ENCODE measurements around the gene PARD3B. TPM values are rescaled to one million over a fixed set of nuclear protein-coding genes. Genes with fewer than 3 reads are reported as not detected.
"Not testable (repeated sequence)": the region's sequence is repeated elsewhere in the genome, so short reads cannot be mapped to it uniquely, and the experiment has no call there.

Gene PARD3B
- total RNA-seq, 1 experiment from 2014 or later = 5.8 TPM

DNA sequence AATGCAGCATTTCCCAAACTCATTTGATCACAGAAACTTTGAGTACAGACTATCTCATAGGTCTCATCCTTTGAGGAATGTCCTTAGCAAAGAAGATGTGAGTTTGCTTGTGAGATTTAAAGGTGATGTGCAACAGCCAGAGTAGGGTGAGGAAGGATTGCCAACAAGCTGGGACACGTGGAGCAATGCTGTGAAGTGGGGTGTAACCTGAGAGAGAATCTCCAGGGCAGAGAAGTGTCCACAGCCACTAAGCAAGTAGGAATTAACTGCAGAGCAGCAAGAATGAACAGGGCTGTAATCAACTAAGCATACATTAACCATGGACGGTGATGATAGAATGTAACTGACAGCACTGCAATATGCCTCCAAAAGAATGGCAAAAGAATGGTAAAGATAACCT is 667.1 kb downstream of the PARD3B start:
- no peak for DNase-seq (ENCODE audit: extremely low read depth, low read depth)

DNA sequence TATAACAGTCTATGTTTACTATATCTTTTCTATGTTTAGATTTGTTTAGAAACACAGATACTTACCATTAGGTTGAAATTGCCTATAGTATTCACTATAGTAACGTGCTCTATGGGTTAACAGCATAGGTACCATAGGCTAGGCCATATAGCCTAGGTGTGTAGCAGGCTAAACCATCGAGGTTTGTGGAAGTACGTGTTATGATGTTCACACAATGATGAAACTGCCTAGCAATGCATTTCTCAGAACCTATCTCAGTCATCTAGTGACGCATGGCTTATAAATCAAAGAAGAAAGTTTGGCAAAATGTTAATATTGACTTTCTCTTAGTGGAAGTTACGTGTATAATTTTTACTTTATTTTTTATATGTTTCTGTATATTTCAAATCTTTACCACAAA is 670.8 kb downstream of the PARD3B start:
- DNase-seq (ENCODE audit: extremely low read depth, low read depth) = no peak

DNA sequence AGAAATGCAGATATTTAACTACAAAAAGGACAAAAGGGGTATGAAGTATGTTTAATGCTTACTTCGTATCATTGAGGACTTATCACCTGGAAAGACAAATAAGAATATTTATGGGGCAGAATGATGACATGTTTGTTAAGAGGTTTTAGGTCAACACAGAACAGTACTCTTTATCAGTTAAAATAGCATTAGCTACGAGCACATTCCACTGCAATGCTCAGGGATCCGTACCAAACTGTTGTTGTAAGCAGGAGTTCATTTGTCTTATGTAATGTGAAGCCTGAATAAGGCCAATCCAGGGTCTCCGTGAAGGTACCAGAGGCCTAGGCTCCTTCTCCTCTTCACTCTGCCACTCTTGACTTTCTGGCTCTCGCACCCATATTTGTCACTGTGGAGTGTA is 671.3 kb downstream of the PARD3B start:
- no peak for DNase-seq (ENCODE audit: extremely low read depth, low read depth)

DNA sequence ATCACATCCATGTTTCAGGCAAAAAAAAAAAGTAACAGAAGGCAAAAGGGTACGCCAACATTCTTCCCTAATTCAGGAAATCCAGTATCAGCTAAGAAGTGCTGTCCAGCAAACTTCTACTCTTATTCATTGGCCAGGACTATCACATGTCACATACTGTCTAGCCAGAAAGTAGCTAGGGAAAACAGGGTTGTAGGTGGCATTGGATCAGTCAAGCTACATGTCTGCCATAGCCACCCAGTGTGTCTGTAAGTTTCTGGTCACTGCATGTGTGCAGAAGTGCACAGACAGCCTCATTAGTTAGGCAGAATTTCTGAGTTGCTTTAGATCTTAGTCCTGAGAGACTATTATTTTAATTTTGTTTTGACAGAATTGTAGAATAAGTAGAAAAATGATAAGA is 671.7 kb downstream of the PARD3B start:
- no peak for DNase-seq (ENCODE audit: extremely low read depth, low read depth)

DNA sequence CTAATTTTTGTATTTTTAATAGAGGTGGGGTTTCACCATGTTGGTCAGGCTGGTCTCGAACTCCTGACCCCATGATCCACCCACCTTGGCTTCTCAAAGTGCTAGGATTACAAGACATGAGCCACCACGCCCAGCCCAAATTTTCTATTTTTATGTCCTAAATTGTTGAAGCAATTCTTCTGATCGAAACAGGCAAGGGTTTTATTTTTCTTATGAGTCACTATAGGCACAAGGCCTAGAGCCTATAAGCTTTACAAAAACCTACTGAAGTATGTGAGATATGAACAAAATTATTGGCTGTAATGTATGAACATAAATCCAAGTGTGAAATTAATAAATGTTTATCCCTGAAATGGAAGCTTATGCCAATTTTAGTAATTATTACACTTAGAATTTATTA is 672.8 kb downstream of the PARD3B start:
- no peak for DNase-seq (ENCODE audit: extremely low read depth, low read depth)

DNA sequence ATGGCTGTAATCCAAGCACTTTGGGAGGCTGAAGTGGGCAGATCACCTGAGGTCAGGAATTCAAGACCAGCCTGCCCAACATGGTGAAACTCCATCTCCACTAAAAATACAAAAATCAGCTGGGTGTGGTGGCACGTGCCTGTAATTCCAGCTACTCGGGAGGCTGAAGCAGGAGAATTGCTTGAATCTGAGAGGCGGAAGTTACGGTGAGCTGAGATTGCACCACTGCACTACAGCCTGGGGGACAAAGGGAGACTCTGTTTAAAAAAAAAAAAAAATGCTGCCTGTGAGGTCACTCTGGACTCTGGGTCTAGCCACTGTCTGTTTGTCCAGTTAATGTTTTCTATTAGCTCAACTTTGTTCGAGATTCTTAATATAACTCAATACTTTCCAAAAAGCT is 673.5 kb downstream of the PARD3B start:
- DNase-seq (ENCODE audit: extremely low read depth, low read depth) = not testable (repeated sequence)

DNA sequence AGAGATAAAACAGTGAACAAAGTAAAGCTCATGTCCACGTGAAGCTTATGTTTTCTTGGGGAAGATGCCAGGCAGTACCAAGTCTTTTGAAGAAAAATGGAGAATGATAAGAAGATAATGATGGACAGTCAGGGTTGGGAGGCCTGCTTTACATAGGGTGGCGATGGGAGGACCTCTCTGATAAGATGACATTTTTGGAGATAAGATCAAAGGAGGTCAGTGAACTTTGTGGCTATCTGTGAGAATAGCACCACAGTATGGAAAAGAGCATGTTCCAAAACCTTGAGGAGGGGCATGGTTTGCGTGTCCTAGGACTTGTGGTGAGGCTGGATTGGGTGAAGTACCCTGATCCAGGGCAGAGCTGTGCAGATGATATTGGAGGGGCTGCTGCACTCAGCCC is 675.3 kb downstream of the PARD3B start:
- no peak for DNase-seq (ENCODE audit: extremely low read depth, low read depth)

DNA sequence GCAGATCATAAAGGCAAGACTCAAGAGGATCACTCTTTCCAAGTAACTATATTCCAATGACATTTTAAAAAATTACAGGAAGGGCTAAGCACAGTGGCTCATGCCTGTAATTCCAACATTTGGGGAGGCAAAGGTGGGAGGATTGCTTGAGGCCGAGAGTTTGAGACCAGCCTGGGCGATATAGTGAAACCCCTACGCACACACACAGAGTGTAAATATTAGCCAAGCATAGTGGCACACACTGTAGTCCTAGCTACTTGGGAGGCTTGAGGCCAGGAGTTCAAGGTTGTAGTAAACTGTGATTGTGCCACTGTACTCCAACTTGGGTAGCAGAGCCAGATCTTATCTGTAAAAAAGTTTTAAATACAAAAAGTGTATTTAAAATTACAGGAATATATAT is 686.8 kb downstream of the PARD3B start:
- no peak for DNase-seq (ENCODE audit: extremely low read depth, low read depth)

DNA sequence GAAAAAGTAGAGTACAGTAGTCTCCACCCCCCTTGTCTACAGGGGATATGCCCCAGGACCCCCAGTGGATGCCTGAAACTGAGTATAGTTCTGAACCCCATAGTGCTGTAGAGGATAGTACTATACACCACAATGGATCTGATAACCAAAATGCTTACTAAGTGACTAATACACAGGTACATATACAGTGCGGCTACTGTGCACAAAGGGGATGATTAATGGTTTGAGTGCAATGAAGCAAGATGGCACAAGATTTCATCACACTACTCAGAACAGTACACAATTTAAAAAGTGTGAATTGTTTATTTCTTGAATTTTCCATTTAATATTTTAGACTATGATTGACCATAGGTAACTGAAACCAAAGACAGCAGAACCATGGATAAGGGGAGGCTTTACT is 690.2 kb downstream of the PARD3B start:
- DNase-seq (ENCODE audit: extremely low read depth, low read depth) = no peak

DNA sequence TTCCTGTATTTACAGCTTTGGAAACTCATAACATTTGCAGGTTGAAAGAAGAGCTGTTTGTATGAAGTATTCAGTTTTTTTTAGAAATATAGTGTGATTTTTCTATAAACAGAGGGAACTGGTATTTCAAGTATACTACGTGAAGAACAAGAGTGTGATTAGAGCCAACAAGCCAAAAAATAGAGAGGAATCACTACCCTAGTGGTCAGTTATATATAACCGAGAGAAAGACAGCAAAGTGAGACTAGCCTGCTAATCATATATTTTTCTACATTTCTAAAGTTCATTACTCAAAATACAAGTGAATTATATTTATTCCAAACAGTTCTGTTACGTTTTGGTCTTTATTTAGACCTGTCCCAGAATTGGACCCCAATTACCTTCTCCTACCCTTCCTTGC is 692.2 kb downstream of the PARD3B start:
- DNase-seq (ENCODE audit: extremely low read depth, low read depth) = no peak

DNA sequence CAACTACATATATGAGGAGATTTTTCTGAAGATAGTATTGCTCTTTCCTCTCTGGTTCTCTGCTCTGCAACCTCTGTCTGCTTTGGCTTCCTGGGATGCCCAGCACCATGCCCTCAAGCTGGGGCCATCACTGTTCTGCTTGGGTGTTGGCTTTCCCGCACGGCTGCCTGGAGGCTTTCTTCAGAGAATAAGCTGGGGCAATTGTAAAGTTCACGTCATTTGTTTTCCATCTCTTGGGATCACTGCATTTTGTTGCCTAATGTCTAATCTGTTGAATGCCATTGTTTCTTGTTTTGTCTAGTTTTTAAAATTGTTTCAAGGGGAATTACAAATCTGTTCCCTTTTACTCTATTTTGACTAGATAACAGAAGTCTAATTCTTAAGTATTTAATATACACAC is 699.7 kb downstream of the PARD3B start:
- no peak for DNase-seq (ENCODE audit: extremely low read depth, low read depth)

DNA sequence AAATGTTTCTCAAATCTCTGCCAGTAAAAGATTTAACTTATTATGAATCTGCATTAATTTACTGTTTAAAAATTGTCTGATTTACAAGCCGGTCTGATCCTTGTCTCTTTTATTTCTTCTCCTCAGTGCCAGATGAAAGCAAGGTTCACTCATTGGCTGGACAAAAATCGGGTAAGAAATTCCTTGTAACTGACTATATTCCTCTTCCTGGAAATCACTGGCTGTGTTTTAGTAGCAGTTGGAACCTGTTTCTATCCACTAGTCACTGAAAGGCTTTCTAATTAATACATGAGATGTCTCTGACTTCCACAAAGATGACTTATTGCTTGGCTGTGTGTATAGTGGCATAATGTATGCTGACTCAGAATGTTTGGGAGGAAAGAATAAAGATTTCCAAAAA is 700.4 kb downstream of the PARD3B start:
- DNase-seq (ENCODE audit: extremely low read depth, low read depth) = no peak

DNA sequence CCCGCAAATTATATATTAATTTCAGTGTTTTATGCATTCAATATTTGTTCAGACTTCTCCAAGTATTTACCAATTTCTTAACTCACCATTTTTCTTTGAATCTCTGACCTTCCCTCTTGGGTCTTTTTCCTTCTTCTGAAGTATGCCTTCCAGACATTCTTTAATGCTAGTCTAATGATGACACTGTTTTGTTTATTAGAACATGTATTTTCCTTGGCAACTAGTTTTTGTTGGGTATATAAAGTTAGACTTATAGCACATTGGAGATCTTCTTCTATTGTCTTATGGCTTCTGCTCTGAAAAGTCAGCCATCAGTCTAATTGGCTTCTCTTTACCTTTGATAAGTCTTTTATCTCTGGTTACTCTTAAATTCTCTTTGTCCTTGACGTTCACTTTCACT is 713.8 kb downstream of the PARD3B start:
- DNase-seq (ENCODE audit: extremely low read depth, low read depth) = no peak

DNA sequence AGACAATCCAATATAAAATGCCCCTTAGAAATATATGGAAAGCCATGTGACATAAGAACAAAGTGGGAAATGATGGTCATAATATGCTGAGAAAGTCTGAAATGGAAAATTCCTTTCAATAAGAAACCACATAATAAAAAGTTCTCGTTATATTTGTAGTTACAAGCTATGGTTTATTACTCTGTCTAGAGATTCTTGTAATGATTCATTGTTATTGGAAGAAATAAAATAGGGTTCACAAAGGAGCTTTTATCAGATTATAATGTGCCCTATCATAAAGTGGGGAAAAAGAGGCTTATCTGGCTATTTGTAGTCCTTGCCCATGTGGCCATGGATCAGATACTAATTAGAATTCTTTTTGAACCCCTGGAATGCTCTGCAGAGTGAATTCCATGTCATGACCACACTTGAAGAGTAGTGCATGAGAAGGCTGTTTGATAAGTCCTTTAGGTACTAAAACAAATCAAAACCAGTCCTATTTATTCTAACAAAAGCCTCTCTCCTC is 716.3 kb downstream of the PARD3B start:
- DNase-seq (ENCODE audit: extremely low read depth, low read depth) = no peak

DNA sequence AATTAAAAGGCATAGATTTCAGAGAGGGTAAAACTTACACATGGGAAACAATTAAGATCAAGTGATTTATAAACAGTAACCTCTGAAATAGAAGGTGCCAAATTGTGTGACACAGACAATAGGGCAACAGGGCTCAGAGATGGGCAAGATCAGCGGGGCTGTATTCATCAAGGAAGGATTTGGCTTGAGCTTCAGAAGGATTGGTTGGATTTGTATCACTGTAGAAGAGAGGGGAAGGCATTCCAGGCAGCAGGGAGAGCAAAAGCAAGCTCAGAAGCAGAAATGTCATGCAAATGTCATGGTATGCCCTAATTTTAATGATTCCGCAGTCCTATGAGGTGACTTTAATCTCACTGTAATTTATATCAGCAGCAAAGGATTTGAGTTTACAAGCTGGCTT is 722.0 kb downstream of the PARD3B start:
- no peak for DNase-seq (ENCODE audit: extremely low read depth, low read depth)

DNA sequence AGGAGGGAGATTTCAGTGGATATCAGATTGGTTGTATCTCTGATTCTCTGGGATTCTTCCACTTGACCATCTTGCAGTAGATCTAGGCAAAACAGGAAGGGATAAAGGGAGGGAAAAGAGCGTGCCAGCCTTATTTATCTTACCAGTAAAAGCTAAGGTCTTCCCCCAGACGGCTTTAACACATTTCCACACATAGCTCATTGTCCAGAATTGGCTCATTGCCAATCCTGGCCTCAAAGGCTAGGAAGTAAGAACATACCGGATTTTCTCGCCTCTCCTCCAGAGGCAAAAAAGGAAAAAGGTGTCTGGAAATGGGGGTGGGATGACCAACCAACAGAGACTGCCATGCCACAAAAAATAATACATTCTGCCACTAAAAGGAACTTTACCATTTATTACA is 725.4 kb downstream of the PARD3B start:
- no peak for DNase-seq (ENCODE audit: extremely low read depth, low read depth)

DNA sequence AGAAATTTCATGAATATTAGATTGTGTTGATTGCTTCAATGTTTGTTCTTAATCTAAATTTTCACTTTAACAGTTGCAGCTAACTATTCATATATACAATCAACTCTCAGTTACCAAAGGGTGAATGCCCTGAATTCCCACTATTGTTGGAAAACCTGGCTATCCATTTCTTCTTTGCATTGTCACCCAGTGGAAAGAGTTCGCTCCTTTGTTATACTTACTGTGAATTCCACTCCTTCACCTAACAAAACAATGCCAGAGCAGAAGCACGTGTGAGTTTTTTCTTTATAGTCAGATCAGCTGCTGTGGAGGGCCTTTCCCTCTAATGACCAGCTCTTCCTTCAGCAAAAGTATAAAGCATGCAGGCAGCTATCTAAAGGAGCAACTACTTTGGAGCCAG is 727.9 kb downstream of the PARD3B start:
- DNase-seq (ENCODE audit: extremely low read depth, low read depth) = no peak

DNA sequence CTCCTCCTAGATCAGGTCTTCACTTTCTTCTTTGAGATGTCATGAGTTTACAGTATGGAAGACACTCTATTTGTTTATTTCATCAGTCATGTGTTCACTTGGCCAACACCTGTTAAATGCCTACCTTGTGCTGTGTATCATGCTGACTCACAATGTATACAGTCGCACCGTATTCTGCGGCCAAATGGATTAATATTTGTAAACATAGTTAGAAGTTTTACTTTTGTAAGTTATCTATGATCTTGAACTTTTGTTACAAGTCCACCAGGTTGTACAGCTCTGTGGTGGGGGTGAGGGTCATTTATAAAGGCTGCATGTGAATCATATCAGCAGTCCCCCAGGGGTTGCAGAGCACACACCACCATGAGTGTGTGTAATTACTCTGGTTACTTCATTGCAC is 728.4 kb downstream of the PARD3B start:
- DNase-seq (ENCODE audit: extremely low read depth, low read depth) = no peak

DNA sequence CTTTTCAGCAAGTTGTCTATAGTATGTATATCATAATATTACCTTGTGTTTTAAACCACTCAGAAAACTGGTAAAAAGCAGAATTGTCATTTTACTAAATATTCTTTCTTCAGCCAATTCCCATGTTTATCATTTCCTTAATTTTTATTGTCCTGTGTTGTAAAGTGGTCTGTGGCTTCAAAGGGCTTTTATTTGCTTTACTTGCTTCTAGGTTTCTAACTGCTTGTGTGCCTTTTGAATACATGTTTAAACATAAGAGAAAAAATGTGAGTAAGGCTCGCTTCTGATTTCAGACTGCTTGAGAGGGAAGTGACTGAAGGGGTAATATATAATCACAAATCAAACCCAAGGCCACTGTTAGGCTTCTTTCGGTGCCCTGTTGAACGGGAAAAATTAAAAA is 729.5 kb downstream of the PARD3B start:
- DNase-seq (ENCODE audit: extremely low read depth, low read depth) = no peak

DNA sequence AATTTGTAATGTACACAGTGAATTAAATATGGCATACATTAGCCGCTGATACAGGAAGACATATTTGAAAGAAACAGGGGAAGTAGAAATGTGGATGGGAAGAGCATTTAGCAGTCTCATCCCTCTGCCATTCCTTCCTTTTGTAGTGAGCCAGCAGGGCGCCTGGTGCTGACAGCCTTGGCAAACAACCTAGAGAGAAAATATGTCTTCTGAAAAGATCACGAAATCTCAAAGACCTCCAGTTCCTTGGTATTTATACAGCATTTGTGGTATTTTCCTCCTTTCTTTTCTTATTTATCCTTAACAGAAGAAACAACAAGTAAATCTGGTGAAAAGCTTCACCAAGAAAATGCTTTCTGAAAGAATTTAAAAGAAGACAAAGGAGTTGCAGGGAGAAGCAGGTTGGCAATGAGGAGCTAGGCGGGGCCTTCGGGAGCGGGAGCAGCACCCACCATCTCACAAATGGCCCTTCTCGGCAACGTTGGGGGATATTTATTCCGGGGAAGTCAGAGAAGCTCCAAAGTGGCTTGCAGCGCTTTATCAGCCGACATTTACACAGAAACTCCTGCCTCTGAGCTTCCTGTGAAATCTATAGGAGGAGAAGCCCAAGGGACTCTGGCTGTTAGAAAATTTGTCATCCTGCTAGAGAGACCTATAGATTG is 731.0 kb downstream of the PARD3B start:
- no peak for DNase-seq (ENCODE audit: extremely low read depth, low read depth)

DNA sequence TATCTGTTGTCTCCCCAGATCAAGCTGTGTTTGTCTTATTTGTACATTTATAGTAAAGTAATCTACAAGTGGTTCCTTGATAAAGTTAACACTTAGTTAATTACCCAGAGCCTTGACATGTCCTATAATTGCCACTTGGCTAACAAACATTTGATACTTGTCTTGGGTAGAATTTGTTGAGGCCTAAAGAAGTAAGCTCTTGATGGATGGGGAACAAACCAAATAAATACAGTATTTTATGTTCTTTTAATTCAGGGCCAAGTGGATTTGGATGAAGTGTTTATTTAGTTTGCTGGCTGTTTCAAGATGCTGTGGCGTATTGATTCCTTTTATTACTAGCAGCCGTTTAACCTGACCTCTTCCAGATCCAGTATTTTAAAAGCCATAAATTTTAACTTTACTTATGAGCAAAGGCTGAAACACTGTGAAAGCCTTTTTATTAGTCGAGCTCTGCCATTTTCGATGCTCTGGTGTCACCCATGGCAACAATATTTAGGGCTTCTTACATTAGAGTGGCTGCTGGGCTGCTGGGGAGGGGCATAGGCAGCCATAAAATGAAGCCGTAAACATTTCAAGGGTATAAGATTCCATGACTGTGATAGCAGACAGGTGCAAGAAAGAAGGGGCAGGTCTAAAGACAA is 735.4 kb downstream of the PARD3B start:
- DNase-seq (ENCODE audit: extremely low read depth, low read depth) = no peak

DNA sequence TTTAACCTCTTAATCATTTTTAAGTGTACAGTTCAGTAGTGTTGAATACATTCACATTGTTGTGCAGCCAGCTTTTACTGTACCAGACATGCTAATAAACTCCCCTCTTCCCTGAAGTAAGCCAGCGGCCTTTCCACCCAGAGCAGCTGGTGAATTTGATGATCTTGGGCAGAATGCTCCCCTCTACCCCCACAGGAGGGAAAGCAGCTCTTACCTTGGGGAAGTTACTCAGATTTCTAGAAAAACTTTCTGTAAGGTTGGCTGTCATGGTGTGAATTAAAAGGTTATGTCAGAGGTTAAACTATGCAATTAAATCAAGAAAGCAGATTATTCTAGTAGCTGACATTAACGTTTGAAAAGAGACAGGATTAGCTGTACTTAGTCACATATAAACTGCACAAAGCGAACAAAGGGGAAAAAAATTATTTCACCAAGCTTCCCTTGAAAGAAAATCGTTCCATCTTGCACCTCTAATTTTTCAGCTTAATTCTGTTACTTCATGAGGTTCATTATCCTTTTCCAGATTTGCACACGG is 738.5 kb downstream of the PARD3B start:
- DNase-seq (ENCODE audit: extremely low read depth, low read depth) = no peak

Measured in NCI-H460 (cell line).